Muscle layer of colon (tissue), 2 donors: ENCODE measurements around the gene NAV2.

ENCODE experiments used
- H3K27ac ChIP-seq: one replicate; pipeline ENCODE4 v1.7.0; 2013; ENCODE audit warnings: low read depth, mild to moderate bottlenecking, low read length, moderate library complexity
- H3K27me3 ChIP-seq, 2 donors: one replicate each; pipeline ENCODE4 v1.7.0; 2013; ENCODE audit warnings: low read length in 2 of 2, mild to moderate bottlenecking in 2 of 2; ENCODE audit not compliant: insufficient read depth in 2 of 2, control insufficient read depth in 1 of 2
- H3K36me3 ChIP-seq: one replicate; pipeline ENCODE4 v1.7.0; 2013; ENCODE audit warnings: mild to moderate bottlenecking, low read length; ENCODE audit not compliant: insufficient read depth
- H3K4me1 ChIP-seq: one replicate; pipeline ENCODE4 v1.7.0; 2013; ENCODE audit warnings: mild to moderate bottlenecking, low read length; ENCODE audit not compliant: insufficient read depth
- H3K4me3 ChIP-seq, 2 donors: one replicate each; pipeline ENCODE4 v1.7.0; 2013; ENCODE audit warnings: low read length in 2 of 2, low read depth in 1 of 2, mild to moderate bottlenecking in 1 of 2, moderate library complexity in 1 of 2
- H3K9ac ChIP-seq: one replicate; pipeline ENCODE4 v1.7.0; 2013; ENCODE audit warnings: low read length
- H3K9me3 ChIP-seq: one replicate; pipeline ENCODE4 v1.7.0; 2013; ENCODE audit warnings: mild to moderate bottlenecking, low read length
- donor health status: abdominal sarcoma.
- donor health status: Adenocarcinoma of cecum.

NAV2 gene

GRCh38 chr11:20160425-20161229, 448.0 kb downstream of the NAV2 start, which contains the start of gene DBX1:
Gene DBX1 (minus strand): TSS chr11:20160475. CDS start chr11:20160324, 151 bp downstream.
- Histone ChIP-seq H3K36me3 (no peaks in the 10 kb centered on the region), H3K27me3 (peaks cover 85 to 99% of the 10 kb centered on the region in 2 donors), H3K4me3 (no peak within 1 kb of the TSS), H3K4me1 (peaks cover 14% of the 10 kb centered on the region), H3K27ac (no peak within 1 kb of the TSS), H3K9me3 (peaks cover 5% of the 10 kb centered on the region), H3K9ac (no peak within 1 kb of the TSS)

GRCh38 chr11:20161230-20161918, 448.7 kb downstream of the NAV2 start:
- Histone ChIP-seq H3K36me3 (no peaks in the 10 kb centered on the region), H3K27ac (no peak overlapping the region), H3K4me1 (peaks cover 14% of the 10 kb centered on the region), H3K27me3 (peaks cover 80 to 99% of the 10 kb centered on the region in 2 donors), H3K9ac (no peak overlapping the region), H3K4me3 (no peak overlapping the region), H3K9me3 (peaks cover 5% of the 10 kb centered on the region)

- Histone ChIP-seq H3K9me3 (peaks cover 5% of the 10 kb centered on the region), H3K4me3 (no peak overlapping the region), H3K27me3 (peaks cover 80 to 96% of the 10 kb centered on the region in 2 donors), H3K36me3 (no peaks in the 10 kb centered on the region), H3K4me1 (peaks cover 11% of the 10 kb centered on the region), H3K9ac (no peak overlapping the region), H3K27ac (no peak overlapping the region)
Observed at GRCh38 chr11:20161923-20162744, 449.5 kb downstream of the NAV2 start.

- Histone ChIP-seq H3K27me3 (peaks cover 77 to 94% of the 10 kb centered on the region in 2 donors), H3K36me3 (no peaks in the 10 kb centered on the region), H3K27ac (no peak overlapping the region), H3K4me1 (peaks cover 9% of the 10 kb centered on the region), H3K9me3 (peaks cover 5% of the 10 kb centered on the region), H3K4me3 (peak overlapping the region in 1 of 2 donors; percentile 47), H3K9ac (no peak overlapping the region)
Observed at GRCh38 chr11:20162824-20163782, 450.5 kb downstream of the NAV2 start.

GRCh38 chr11:20163783-20164481, 451.3 kb downstream of the NAV2 start:
- Histone ChIP-seq H3K9ac (no peak overlapping the region), H3K36me3 (no peaks in the 10 kb centered on the region), H3K27me3 (peaks cover 68 to 90% of the 10 kb centered on the region in 2 donors), H3K27ac (no peak overlapping the region), H3K4me3 (no peak overlapping the region), H3K4me1 (peaks cover 9% of the 10 kb centered on the region), H3K9me3 (peaks cover 5% of the 10 kb centered on the region)
